Activated CD4-positive, CD25-positive, alpha-beta regulatory T cell treated with anti-CD3 and anti-CD28 coated beads, Interleukin-2, amount 50 U/mL, for 16 hours (primary cell): ENCODE results near the gene ALOX12.

Source experiments
- DNase-seq: peaks from one replicate; pipeline ENCODE4 v3.0.0-alpha.2; 2020; ENCODE audit warnings: low read depth, low spot score

The ALOX12 gene

GRCh38 chr17:7002288-7003047, 6.6 kb downstream of the ALOX12 start:
- DNase-seq: no peak

- no peak for DNase-seq
Measured at GRCh38 chr17:7003745-7004144, 7.9 kb downstream of the ALOX12 start.

DNA sequence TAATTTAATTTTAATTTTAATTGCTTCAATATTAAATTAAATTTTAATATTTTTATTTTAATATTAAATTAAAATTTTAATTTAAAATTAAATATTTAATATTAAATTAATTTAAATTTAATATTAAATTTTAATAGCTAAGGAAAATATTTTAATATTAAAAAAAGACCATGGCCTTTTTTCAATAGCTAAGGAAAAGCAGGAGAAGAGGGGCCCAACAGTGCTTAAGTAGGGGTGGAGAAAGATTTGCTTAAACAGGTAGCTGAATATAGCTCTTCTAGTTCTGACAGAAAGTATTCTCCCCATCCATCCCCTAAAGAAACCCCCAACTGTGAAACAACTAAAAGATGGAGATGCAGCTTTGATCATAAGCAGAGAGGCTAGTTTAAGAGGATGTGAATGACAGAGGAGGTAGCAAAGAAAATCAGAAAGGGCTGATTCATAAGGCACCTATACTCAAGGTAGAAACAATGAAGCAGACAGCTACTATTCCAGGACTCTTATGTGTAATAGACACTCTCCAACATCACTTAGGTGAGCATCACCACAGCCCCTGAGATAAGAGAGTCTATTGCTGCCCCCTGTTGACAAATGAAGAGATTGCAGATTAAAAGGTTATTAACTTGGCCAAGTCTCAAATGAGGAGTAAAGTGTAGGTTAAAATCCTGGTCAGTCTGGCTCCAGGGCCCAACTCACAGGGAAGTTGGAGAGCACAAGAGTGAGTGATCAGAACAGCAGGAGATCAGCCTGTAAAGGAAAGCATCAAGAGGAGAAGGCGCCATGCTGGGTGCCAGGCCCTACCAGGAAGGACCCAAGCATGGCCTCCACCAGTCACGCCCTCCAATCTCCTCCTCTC, 8.8 kb downstream of the ALOX12 start:
- peak; percentile 34 for DNase-seq

DNA sequence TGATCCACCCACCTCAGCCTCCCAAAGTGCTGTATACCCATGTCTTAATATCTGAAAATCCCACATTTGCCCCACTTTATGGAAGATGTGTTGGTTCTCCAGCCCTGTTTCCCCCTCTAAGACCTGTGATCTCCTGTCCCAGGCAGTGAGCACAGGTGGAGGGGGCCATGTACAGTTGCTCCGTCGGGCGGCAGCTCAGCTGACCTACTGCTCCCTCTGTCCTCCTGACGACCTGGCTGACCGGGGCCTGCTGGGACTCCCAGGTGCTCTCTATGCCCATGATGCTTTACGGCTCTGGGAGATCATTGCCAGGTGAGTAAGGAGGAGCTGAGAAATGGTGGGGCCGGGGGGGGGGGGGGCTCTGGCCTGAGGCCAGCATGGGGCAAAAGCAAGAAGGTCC, 9.9 kb downstream of the ALOX12 start:
- no peak for DNase-seq

- DNase-seq: no peak
Measured at GRCh38 chr17:7007143-7007542, 11.3 kb downstream of the ALOX12 start.

GRCh38 chr17:7010523-7010922, 14.7 kb downstream of the ALOX12 start:
- DNase-seq: no peak

GRCh38 chr17:7011415-7011814, 15.6 kb downstream of the ALOX12 start:
- no peak for DNase-seq

- no peak for DNase-seq
Measured at GRCh38 chr17:7011942-7012254, 16.0 kb downstream of the ALOX12 start.

DNA sequence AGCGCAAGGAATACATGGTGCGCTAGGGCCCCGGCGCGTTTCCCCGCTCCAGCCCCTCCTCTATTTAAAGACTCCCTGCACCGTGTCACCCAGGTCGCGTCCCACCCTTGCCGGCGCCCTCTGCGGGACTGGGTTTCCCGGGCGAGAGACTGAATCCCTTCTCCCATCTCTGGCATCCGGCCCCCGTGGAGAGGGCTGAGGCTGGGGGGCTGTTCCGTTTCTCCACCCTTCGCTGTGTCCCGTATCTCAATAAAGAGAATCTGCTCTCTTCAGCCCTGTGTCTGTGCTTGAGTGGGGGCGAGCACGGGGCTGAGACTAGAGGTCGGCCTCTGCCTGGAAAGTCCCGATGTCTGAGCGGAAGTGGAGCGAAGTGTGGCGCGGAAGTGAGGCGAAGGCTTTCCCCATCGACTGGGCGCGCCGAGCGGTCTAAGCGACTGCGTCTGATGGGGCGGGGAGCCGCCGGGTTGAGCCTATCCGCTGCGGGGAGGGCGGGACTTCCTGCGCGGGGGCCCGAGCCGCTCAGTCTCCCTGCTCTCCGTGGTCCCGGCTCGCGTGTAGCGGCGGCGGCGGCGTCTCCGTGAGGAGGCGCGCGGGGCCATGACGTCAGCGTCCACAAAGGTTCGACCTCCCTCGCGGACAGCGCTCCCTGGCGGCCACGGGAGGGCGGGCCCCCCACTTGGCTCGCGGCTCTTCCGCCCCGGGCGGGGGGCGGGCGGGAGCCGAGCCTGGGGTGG, 18.6 kb downstream of the ALOX12 start:
- DNase-seq: peak; percentile 96

GRCh38 chr17:7014995-7015958, 19.4 kb downstream of the ALOX12 start:
- peak; percentile 52 for DNase-seq

DNA sequence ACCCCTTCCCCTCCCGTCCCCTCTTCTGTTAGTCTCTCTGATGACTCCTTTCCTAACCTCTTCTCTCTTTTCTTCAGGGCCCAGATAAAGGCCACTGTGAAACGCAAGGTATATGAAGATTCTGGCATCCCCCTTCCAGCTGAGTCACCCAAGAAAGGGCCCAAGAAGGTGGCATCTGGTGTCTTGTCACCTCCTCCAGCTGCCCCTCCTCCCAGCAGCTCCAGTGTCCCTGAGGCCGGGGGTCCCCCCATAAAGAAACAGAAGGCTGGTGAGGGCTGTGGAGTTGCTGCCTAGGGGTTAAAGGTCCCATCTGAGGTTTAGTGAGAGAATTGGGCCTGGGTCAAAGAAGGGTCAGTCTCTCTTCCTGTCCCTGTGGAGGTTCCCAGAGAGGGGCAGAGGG, 20.6 kb downstream of the ALOX12 start:
- no peak for DNase-seq

GRCh38 chr17:7016886-7017826, 21.3 kb downstream of the ALOX12 start:
- DNase-seq: no peak

DNA sequence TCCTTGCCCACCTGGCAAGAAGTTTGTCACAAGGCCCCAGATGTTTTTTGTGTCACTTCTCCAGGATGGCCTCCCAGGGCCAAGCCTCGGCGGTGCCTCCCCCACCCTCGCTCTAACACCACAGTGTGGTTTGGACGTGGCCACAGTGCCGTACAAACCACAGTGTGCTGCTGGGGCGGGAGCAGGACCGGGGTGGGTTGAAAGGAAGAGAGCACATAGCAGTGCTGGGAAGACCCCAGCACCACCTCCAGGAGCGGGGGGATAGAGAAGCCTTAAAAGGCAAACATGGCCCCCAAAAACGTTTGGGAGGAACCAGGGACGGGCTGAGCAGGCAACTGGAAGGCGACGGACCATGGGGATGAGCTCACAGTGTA, 22.0 kb downstream of the ALOX12 start:
- no peak for DNase-seq

DNA sequence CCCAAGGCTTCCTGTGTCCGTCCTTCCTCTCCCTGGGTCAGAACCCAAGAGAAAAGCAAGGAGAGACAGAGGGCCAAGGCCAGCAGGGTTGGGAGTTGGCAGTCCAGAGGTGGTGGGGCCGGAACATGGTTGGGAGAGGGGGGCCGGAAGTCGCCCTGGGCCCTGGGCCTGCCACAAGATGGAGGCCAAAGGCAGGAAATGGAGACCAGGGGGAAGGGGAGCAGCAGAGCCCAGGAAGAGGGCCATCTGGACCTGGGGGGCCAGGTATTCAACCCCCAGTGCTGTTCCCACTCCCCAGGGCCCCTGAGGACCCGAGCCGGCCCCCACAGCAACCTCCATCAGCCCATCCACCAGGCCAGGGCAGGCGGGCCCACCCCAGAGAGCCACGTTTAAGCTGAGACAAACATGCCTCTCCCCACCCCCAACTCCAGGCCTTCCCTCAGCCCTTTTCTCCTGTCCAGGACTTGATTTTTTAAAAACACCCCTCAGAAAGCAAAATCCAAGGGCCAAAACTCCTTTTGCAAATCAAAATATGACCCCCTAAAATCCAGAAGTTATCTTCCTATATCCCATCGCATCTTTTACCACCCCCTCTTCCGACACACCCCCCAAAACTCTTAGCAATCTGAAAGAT, 22.6 kb downstream of the ALOX12 start:
- DNase-seq: no peak

DNA sequence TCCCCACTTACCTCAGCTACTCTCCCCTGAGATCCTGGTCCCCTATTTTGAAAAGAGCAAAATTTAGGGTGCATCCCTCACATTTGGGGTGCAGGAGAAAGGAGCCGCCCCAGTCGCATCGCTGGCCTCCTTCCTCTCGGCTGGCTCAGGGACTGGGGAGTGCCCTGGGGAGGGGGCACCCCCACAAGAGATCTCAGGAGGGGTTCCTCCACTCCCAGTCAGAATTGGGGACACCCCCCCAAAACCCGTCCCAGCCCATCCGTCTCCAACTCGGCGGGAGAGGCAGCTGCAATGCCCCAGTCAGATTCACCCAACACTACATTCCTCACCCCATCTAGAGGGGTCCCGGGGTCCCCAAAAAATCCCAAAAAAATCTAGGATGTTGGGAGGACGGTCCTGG, 23.5 kb downstream of the ALOX12 start:
- no peak for DNase-seq

DNA sequence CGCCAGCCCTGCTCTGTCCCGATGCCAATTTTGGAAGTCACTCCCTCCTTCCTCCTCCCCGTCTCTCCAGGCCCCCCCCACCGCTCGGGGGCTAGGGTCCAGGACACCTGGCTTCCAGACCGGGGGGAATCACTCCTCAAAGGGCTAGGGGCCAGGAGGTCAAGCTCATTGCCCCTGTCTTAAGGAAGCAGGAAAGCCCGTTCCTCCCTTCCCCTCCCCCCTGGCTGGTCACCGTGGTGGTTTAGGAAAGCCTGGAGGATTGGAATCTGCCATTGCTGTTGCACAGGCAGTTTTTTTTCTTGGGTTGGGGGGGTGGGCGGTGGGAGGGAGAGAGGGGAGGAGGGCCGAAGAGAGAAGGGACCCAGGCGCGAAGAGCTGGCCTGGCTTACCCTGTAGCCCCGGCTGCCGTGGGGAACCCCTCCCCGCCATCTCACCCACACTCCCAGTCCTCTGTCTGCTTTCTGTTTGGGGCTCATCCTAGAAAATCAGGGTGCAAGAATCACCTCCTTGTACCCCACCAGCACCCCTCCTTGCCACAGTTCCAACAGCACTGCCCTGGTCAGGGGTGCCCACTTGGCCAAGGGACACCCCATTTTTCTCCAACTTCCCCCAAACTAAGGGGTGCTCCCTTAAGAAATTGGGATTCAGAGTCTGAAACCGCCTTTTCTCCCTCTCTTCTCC, 24.1 kb downstream of the ALOX12 start:
- no peak for DNase-seq

DNA sequence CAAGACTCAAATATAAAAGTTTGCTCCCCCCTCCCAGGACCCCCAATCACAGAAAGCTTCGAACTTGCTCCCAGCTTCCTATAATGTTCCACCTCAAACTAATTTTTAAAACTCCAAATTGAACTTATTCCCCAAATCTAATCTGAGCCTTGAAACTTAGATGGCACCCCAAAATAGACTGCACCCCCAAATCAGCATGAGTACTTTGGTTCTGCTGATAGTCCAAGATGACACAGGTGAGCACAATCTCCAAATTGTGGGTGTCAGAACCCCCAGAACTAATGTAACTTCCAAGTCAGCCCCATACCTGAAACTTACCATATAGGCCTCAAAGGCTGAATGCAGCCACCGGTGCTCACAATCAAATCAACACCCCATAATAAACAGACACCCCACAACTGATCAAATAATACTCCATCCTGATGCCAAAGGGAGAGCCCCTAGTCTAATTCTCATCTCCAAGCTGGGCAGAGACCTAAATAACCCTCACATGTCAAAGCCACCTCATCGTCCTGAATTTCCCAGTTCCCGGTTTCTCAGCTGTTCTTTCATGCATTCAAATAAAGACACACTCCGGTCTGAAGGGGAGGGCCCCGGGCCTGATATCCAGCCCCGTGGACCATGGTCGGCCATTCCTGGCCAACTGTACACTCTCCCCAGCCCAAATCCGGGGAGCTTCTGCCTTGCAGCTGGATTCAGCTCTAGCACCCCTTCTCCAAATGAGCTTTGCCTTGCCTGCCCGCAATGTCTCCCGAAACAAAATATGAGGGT, 25.2 kb downstream of the ALOX12 start:
- no peak for DNase-seq

DNA sequence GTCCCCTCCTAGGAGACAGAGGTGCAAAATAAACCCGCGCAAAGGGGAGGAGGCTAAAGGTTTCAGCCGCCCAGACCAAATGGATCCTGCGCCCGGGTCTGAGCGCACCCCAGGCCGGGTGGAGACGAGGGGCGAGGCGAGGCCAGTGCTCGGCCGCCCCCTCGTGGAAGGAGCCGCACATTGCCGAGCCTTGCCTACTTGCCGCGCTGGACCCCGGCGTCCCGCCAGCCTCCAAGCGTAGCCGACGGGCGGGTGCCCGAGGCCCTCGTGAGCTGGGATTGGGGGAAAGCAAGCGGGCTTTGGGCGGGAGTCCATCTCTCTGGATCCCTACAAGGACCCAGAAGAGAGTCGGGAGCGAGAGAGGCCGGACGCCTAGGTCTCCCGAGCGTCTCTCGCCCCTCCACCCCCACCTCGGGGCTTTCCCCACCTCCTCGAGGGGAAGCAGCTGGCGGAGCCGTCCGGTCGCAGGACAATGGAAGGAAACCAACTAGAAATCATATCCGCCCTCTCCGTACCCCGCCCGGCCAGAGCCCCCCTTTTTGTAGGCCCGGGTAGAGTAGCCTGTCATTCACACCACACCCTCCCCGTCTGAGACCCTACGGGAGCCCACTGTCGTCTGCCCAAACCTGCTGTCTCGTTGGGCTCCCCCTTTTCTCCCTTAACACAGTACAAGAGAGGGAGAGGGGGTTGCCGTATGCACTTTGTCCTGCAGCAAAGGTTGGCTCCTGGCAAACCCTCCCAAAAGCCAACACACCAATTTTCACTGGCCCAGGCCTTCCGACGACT, 26.3 kb downstream of the ALOX12 start:
- peak; percentile 50 for DNase-seq
